Hematopoietic multipotent progenitor cell treated with erythropoietin and hydrocortisone succinate and interleukin-3 and kit ligand, for 15 days (in vitro differentiated cells): ENCODE data around the gene SGMS1.
"Not testable (repeated sequence)": the region's sequence is repeated elsewhere in the genome, so short reads cannot be mapped to it uniquely, and the experiment has no call there.

Experiments used
- DNase-seq: peaks from one replicate; pipeline ENCODE4 v3.0.0-alpha.2; 2015; ENCODE audit warnings: low spot score

The SGMS1 gene

GRCh38 chr10:50469288-50469687 lies 154.5 kb downstream of the SGMS1 start:
- DNase-seq: no peak

- no peak for DNase-seq
Measured at GRCh38 chr10:50467209-50467608, 156.5 kb downstream of the SGMS1 start.

- DNase-seq: no peak
Measured at GRCh38 chr10:50464004-50464409, 159.7 kb downstream of the SGMS1 start.

GRCh38 chr10:50461834-50462233 lies 161.9 kb downstream of the SGMS1 start:
- no peak for DNase-seq

- DNase-seq: no peak
Measured at GRCh38 chr10:50461123-50461522, 162.6 kb downstream of the SGMS1 start.

- DNase-seq: no peak
Measured at GRCh38 chr10:50456719-50457118, 167.0 kb downstream of the SGMS1 start.

- DNase-seq: no peak
Measured at GRCh38 chr10:50453940-50454339, 169.8 kb downstream of the SGMS1 start.

- no peak for DNase-seq
Measured at GRCh38 chr10:50452603-50453002, 171.2 kb downstream of the SGMS1 start.

GRCh38 chr10:50447691-50448090 lies 176.1 kb downstream of the SGMS1 start:
- DNase-seq: no peak

GRCh38 chr10:50445777-50446176 lies 178.0 kb downstream of the SGMS1 start:
- not testable (repeated sequence) for DNase-seq

- DNase-seq: no peak
Measured at GRCh38 chr10:50440489-50440888, 183.3 kb downstream of the SGMS1 start.

GRCh38 chr10:50439806-50440205 lies 183.9 kb downstream of the SGMS1 start:
- no peak for DNase-seq

GRCh38 chr10:50439187-50439586 lies 184.6 kb downstream of the SGMS1 start:
- no peak for DNase-seq

GRCh38 chr10:50438049-50438936 lies 185.5 kb downstream of the SGMS1 start:
- DNase-seq: no peak

GRCh38 chr10:50437248-50437647 lies 186.5 kb downstream of the SGMS1 start:
- no peak for DNase-seq

- no peak for DNase-seq
Measured at GRCh38 chr10:50436805-50437204, 187.0 kb downstream of the SGMS1 start.

- no peak for DNase-seq
Measured at GRCh38 chr10:50432211-50433009, 191.3 kb downstream of the SGMS1 start.

- no peak for DNase-seq
Measured at GRCh38 chr10:50431791-50432190, 192.0 kb downstream of the SGMS1 start.

- no peak for DNase-seq
Measured at GRCh38 chr10:50431133-50431532, 192.6 kb downstream of the SGMS1 start.

- DNase-seq: no peak
Measured at GRCh38 chr10:50426485-50426884, 197.3 kb downstream of the SGMS1 start.

GRCh38 chr10:50425215-50425614 lies 198.5 kb downstream of the SGMS1 start:
- not testable (repeated sequence) for DNase-seq

- no peak for DNase-seq
Measured at GRCh38 chr10:50423448-50423847, 200.3 kb downstream of the SGMS1 start.

- no peak for DNase-seq
Measured at GRCh38 chr10:50422259-50422658, 201.5 kb downstream of the SGMS1 start.
